Kidney epithelial cell (primary cell): ENCODE results near the gene COPA. TPM values are rescaled to one million over a fixed set of nuclear protein-coding genes. Genes with fewer than 3 reads are reported as not detected.

ENCODE experiments used
- total RNA-seq: library from RNA; depleted of rRNA; stranded (reverse); fragments of >200 nt; gene quantifications from 2 replicates; pipeline ENCODE4 v1.2.3, GENCODE V29; 2015

The COPA gene
- total RNA-seq, 1 donor from 2014 or later: 130 TPM

Other genes with a start within 250 kb of the COPA start
- gene IGSF8, start 244.6 kb downstream of the COPA start, total RNA-seq: 32.9 and 44.3 TPM in 2 replicates
- gene ATP1A2, start 227.5 kb downstream of the COPA start, total RNA-seq: 0.04 and 0.07 TPM in 2 replicates
- gene ATP1A4, start 191.6 kb downstream of the COPA start, total RNA-seq: not detected in 2 replicates
- gene CASQ1, start 152.7 kb downstream of the COPA start, total RNA-seq: not detected in 2 replicates
- gene PEA15, start 137.9 kb downstream of the COPA start, total RNA-seq: 139 and 147 TPM in 2 replicates
- 60.5 and 69.4 TPM in 2 replicates for gene DCAF8, start 80.7 kb downstream of the COPA start, total RNA-seq
- gene PEX19, start 58.1 kb downstream of the COPA start, total RNA-seq: 43.8 and 45.8 TPM in 2 replicates
- gene NCSTN, start 133 bp upstream of the COPA start, total RNA-seq: 71.9 and 91.3 TPM in 2 replicates
- gene NHLH1, start 23.8 kb upstream of the COPA start, total RNA-seq: 0.08 TPM in 1 of 2 replicates, not detected in the other
- 17.0 and 18.2 TPM in 2 replicates for gene VANGL2, start 57.3 kb upstream of the COPA start, total RNA-seq
- gene SLAMF6, start 180.0 kb upstream of the COPA start, total RNA-seq: not detected in 2 replicates
- not detected in 2 replicates for gene CD84, start 236.2 kb upstream of the COPA start, total RNA-seq